ENCODE measurements around the gene MMP11.

Gene MMP11

GRCh38 chr22:23754220-23754919 is 18.3 kb upstream of the MMP11 start, which contains the start of gene VPREB3:
VPREB3 (minus strand) TSS chr22:23754425; CDS start chr22:23754363, 62 bp downstream.
- peak within 1 kb of the TSS in 8 of 11 experiments; percentile 93 to 100 (median 98); a peak in 16 of 22 replicates for H3K27ac ChIP-seq
- H4K20me1 ChIP-seq: 0 out of 22 replicates have a peak, but pooled peaks cover 0 to 7% (median 0%) of the 10 kb centered on the region in 11 experiments
- no peak for TF ChIP-seq Cebpa-rat (IDR thresholded peaks at IDR 0.05)
- H3K4me2 ChIP-seq: peak within 1 kb of the TSS; percentile 42 to 99 (median 94); a peak in 20 of 22 replicates
- H3K27me3 ChIP-seq: no peaks in the 10 kb centered on the region
- no peaks in the 10 kb centered on the region for H3K9me3 ChIP-seq (replicated peaks in 1 of 11)
- no peaks in the 10 kb centered on the region for H3K36me3 ChIP-seq
- peak within 1 kb of the TSS in 7 of 10 experiments; percentile 3 to 80 (median 73); a peak in 12 of 20 replicates for H3K4me3 ChIP-seq
- H3K9ac ChIP-seq: peak within 1 kb of the TSS in 8 of 11 experiments; percentile 25 to 99 (median 96); a peak in 16 of 22 replicates
- peaks cover 32 to 90% (median 77%) of the 10 kb centered on the region in 10 experiments for H3K4me1 ChIP-seq

DNA sequence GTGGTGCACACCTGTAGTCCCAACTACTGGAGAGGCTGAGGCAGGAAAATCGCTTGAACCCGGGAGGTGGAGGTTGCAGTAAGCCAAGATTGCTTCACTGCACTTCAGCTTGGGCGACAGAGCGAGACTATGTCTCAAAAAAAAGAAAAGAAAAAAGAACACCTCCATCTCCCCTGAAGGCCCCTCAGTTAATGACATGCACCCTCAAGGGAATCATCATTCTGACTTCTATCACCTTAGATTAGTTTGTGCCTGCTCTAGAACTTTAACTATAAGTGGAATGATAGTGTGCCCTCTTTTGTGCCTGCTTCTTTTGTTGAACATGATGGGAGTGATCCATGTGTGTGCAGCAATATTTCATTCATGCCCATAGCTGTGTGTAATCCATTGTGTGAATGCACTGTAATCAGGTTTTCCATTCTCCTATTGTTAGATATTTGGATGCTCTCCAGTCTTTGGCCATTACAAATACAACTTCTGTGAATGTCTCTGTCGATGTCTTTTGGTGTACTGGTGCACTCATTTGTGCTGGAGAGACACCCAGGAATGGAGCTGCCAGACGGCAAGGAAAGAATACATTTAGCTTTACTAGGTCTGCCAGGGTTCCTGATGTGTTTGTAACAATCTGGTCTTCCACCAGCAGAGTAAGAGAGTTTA is 17.5 kb upstream of the MMP11 start:
- H3K4me2 ChIP-seq: peak overlapping the region in 9 of 11 experiments; percentile 92 to 99 (median 96); a peak in 18 of 22 replicates
- TF ChIP-seq Cebpa-rat (IDR thresholded peaks at IDR 0.05): no peak
- no peaks in the 10 kb centered on the region for H3K27me3 ChIP-seq
- peaks cover 25 to 90% (median 72%) of the 10 kb centered on the region in 10 experiments for H3K4me1 ChIP-seq
- H3K4me3 ChIP-seq: peak overlapping the region in 3 of 10 experiments; percentile 72 to 75 (median 73); a peak in 4 of 20 replicates
- H3K9ac ChIP-seq: peak overlapping the region in 5 of 11 experiments; percentile 3 to 98 (median 59); a peak in 8 of 22 replicates
- H3K9me3 ChIP-seq (replicated peaks in 1 of 11): no peaks in the 10 kb centered on the region
- H3K27ac ChIP-seq: peak overlapping the region in 7 of 11 experiments; percentile 7 to 100 (median 98); a peak in 13 of 22 replicates
- H3K36me3 ChIP-seq: no peaks in the 10 kb centered on the region
- 0 out of 22 replicates have a peak, but pooled peaks cover 0 to under 1% (median 0%) of the 10 kb centered on the region in 11 experiments for H4K20me1 ChIP-seq

GRCh38 chr22:23755711-23756110 is 16.9 kb upstream of the MMP11 start:
- no peaks in the 10 kb centered on the region for H3K9me3 ChIP-seq (replicated peaks in 1 of 11)
- H3K4me3 ChIP-seq: no peak overlapping the region
- H3K9ac ChIP-seq: peak overlapping the region in 4 of 11 experiments; percentile 3 to 90 (median 35); a peak in 7 of 22 replicates
- H3K36me3 ChIP-seq: no peaks in the 10 kb centered on the region
- no peaks in the 10 kb centered on the region for H3K27me3 ChIP-seq
- peaks cover 23 to 91% (median 76%) of the 10 kb centered on the region in 10 experiments for H3K4me1 ChIP-seq
- H4K20me1 ChIP-seq: no peaks in the 10 kb centered on the region
- H3K4me2 ChIP-seq: peak overlapping the region in 8 of 11 experiments; percentile 92 to 99 (median 96); a peak in 16 of 22 replicates
- no peak for TF ChIP-seq Cebpa-rat (IDR thresholded peaks at IDR 0.05)
- peak overlapping the region in 7 of 11 experiments; percentile 7 to 100 (median 98); a peak in 13 of 22 replicates for H3K27ac ChIP-seq

DNA sequence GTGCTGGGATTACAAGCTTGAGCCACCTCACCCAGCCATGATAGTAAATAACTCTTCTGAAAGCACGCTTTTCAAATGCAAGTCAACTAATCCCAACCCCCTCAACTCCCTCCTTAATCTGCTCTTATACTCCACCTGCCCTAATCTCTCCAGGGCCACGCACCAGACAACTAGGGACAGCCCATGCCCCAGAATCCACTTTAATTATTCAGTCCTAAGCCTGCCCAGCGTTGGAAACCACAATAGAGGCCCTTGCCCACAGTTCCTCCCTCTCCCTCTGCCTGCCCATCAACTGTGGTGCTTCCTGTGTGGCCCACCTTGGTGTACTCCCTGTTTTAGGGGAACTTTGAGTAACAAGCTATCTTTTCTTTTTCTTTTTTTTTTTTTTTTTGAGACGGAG is 15.8 kb upstream of the MMP11 start:
- no peak for TF ChIP-seq Cebpa-rat (IDR thresholded peaks at IDR 0.05)

DNA sequence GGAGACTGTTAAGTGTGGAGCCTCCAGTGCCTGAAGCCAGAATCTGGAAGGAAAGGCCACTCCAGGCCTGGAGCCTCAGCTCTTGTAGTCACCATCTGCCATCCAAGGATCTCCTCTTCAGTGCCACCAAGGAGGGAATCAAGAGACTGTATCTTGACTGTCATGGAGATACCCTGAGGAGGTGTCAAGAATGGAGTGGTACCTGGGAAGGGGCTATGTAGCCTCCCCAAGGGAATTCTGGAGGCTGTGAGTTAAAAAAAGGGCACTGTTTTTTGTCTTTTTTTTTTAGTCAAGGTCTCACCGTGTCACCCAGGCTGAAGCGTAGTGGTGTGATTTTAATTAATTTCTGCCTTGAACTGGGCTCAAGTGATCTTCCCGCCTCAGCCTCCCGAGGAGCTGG is 13.1 kb upstream of the MMP11 start:
- no peaks in the 10 kb centered on the region for H3K27me3 ChIP-seq
- TF ChIP-seq Cebpa-rat (IDR thresholded peaks at IDR 0.05): no peak
- peaks cover under 1 to 7% (median 3%) of the 10 kb centered on the region in 11 experiments; a peak in 11 of 22 replicates for H3K36me3 ChIP-seq
- peaks cover 7 to 19% (median 10%) of the 10 kb centered on the region in 11 experiments; a peak in 20 of 22 replicates for H4K20me1 ChIP-seq
- H3K4me1 ChIP-seq: peaks cover 37 to 96% (median 83%) of the 10 kb centered on the region in 10 experiments
- peak overlapping the region in 1 of 11 experiments; percentile 34; a peak in 2 of 22 replicates for H3K27ac ChIP-seq
- H3K9ac ChIP-seq: no peak overlapping the region
- H3K4me2 ChIP-seq: peak overlapping the region in 2 of 11 experiments; percentile 2 to 58; a peak in 1 of 22 replicates
- H3K9me3 ChIP-seq (replicated peaks in 1 of 11): no peaks in the 10 kb centered on the region
- no peak overlapping the region for H3K4me3 ChIP-seq

More for the DNA sequence above, 15.8 kb upstream of the MMP11 start:
- H3K27ac ChIP-seq: peak overlapping the region in 6 of 11 experiments; percentile 36 to 100 (median 48); a peak in 11 of 22 replicates
- no peak overlapping the region for H3K4me3 ChIP-seq
- no peaks in the 10 kb centered on the region for H4K20me1 ChIP-seq
- no peaks in the 10 kb centered on the region for H3K27me3 ChIP-seq
- H3K36me3 ChIP-seq: no peaks in the 10 kb centered on the region
- H3K4me1 ChIP-seq: peaks cover 24 to 96% (median 80%) of the 10 kb centered on the region in 10 experiments
- peak overlapping the region in 3 of 11 experiments; percentile 28 to 44 (median 35); a peak in 3 of 22 replicates for H3K9ac ChIP-seq
- peak overlapping the region; percentile 30 to 99 (median 64); a peak in 21 of 22 replicates for H3K4me2 ChIP-seq
- H3K9me3 ChIP-seq (replicated peaks in 1 of 11): no peaks in the 10 kb centered on the region

- TF ChIP-seq Cebpa-rat (IDR thresholded peaks at IDR 0.05): no peak
- Histone ChIP-seq H3K9ac (no peak overlapping the region), H3K4me2 (peak overlapping the region in 6 of 11 experiments; percentile 0 to 58 (median 34); a peak in 2 of 22 replicates), H3K27me3 (no peaks in the 10 kb centered on the region), H4K20me1 (peaks cover 12 to 24% (median 15%) of the 10 kb centered on the region in 11 experiments; a peak in 20 of 22 replicates), H3K9me3 (replicated peaks in 1 of 11) (no peaks in the 10 kb centered on the region), H3K4me1 (peaks cover 42 to 96% (median 83%) of the 10 kb centered on the region in 10 experiments), H3K36me3 (peaks cover 5 to 12% (median 8%) of the 10 kb centered on the region in 11 experiments; a peak in 17 of 22 replicates), H3K4me3 (no peak overlapping the region), H3K27ac (peak overlapping the region in 2 of 11 experiments; percentile 8 to 34; a peak in 2 of 22 replicates)
Observed at GRCh38 chr22:23760056-23760455, 12.6 kb upstream of the MMP11 start.

DNA sequence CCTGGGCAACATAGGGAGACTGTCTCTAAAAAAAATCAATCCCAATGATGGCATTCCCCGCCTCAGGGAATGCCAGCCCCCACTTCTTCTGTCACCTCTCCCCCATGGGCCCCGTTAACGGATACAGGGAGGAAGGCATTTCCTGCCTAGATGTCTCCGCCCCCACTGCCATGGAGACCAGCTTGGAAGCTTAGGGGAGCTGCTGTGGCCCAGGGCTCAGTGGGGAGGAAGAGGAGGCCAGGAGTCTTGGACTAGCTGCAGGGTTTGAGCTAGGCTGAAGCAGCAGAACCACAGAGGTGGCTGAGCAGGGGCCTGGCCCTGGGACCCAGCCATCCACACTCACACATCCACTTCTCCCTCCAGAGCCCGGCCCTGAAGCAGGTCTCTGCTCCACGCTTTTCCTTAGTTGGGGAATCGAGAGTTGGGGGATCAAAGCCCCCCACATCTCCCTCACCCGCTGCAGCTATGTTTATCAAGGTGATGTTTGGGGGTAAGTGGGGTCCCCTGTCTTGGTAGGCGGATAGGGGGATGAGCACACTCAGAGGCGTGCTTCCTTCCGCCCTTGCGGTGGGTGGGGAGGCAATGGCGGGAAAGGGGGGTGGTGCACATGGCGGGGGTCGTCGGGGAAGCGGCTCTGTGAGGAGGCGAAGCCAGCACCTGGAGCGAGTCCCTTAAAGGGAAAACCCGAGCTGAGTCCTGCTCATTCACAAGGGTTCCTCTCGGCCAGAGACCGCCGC is 9.6 kb upstream of the MMP11 start, which contains the start of gene C22orf15:
TSS of gene C22orf15 (plus strand) at position 149 of the 737 bp plus-strand sequence. CDS start at position 466, 317 bp downstream.
- no peaks in the 10 kb centered on the region for H3K27me3 ChIP-seq
- H3K36me3 ChIP-seq: peaks cover 7 to 21% (median 17%) of the 10 kb centered on the region in 11 experiments; a peak in 17 of 22 replicates
- peaks cover 49 to 88% (median 74%) of the 10 kb centered on the region in 10 experiments for H3K4me1 ChIP-seq
- H3K9ac ChIP-seq: peak within 1 kb of the TSS; percentile 53 to 75 (median 66); a peak in 20 of 22 replicates
- peak within 1 kb of the TSS; percentile 81 to 99 (median 97) for H3K4me2 ChIP-seq
- H4K20me1 ChIP-seq: peaks cover 21 to 45% (median 30%) of the 10 kb centered on the region in 11 experiments
- TF ChIP-seq Cebpa-rat (IDR thresholded peaks at IDR 0.05): no peak
- H3K4me3 ChIP-seq: peak within 1 kb of the TSS; percentile 42 to 83 (median 52)
- H3K9me3 ChIP-seq (replicated peaks in 1 of 11): no peaks in the 10 kb centered on the region
- peak within 1 kb of the TSS in 9 of 11 experiments; percentile 33 to 76 (median 68); a peak in 17 of 22 replicates for H3K27ac ChIP-seq

Data from BLaER1 treated with 17β-estradiol and CSF1 and Interleukin-3, amounts not matched to agents 10 nM and 100 nM (cell line).